GM21619 (cell line): ENCODE data around the gene ILDR1.
A peak's percentile ranks its signal among the peaks of the same experiment; 100 is the strongest.

ENCODE experiments used
- ATAC-seq: cut with Tn5 transposase; IDR thresholded peaks from one replicate; pipeline ENCODE4 v1.9.1; 2021; ENCODE audit not compliant: unreplicated experiment

Gene ILDR1

DNA sequence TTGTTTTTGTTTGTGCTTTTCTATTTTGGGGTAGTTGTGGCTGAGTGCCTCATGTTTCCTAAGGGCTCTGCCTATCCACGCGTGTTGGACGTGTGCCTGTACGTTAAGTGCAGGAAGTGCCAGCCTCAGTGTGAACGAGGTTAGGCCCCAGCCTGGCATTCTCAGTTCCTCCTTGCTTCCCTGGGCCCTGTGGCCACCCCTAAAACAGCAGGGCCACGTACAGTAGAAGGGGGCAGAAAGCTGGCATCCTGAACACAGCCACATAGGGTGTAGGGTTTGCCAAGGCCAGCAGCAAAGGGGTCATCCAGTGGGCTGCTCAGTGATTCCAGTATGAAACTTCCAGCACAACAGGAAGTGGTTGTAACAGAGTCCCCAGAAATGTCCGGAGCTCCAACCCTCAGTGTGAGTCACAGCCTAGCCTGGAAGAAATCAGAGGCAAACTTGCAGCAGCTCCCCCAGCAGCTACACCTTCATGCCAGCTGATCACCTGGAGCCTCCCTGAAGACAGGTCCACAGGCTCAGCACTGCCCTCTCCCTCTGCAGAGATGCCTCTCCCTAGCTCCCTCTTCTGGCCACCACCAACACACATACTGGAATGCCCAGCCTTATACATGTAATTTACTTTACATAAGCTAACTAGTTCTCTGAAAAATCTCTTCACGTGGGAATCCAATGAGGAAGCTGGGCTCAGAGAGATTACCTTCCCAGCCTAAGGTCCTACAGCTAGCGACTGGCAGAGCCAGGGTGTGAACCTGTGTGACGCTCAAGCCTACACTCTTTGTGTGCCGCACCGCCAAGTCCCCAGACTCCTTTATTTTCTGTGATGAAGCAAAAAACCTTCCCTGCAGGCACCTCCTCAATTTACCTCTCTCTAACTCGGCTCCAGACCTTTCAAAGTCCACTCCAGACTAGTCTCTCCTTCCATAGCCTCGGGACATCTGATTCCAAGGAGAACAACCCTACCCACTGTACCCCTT, 26.6 kb downstream of the ILDR1 start:
- peak; percentile 26 for ATAC-seq

- no peak for ATAC-seq
Observed at GRCh38 chr3:121994551-121994950, 27.5 kb downstream of the ILDR1 start.

- peak; percentile 59 for ATAC-seq
Observed at GRCh38 chr3:121992601-121993560, 29.2 kb downstream of the ILDR1 start.

DNA sequence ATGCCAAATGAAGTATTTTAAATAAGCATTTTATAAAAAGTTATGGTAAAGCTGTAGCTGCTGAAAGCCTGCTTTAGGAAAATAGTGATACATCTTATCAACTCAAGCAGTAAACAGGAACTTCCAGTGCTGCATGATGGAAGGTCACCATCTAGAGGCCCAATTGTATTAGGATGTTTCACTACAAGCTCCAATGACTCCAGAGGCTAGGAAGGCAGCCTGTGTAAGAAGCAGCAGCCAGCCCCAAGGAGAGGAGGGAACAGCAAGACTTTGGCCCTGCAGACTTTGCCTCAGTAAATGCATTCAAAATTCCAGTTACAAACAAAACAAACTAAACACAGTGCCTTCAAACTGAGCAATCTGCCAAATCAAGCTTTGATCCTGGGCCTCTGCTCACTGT, 32.1 kb downstream of the ILDR1 start:
- ATAC-seq: no peak

- ATAC-seq: no peak
Observed at GRCh38 chr3:121988146-121988545, 33.9 kb downstream of the ILDR1 start.

DNA sequence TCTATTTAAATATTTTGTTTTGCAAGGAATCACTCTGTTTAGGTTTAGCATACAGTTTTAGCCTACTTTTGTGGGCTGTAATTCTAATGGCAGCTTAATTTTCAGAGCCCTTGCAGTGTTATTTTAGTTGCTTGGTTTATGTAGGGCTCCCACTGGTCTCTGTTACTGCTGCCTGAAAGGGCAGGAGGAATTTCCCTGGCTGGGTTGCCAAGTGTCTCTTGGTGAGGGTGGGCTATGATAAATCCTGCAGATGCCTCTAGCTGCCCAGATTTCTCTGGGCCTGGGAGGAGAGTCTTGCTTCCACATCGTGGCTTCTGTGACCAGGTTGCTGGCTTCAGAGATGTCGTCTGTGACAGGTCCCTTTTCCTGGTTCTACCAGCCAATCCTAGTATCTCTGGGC, 36.2 kb downstream of the ILDR1 start:
- ATAC-seq: no peak

DNA sequence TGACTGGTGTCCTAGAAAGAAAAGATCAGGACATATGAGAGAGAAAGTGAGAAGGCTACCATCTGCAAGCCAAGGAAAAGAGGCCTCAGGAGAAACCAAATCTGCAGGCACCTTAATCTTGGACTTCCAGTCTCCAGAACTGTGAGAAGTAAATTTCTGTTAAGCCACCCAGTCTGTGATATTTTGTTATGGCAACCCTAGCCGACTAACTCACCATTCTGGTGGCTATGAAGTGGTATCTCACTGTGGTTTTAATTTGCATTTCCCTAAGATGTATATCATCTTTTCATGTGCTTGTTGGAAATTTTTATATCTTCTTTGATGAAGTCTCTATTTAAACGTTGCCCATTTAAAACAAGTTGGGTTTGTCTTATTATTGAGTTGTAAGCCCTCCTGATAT, 40.6 kb downstream of the ILDR1 start:
- no peak for ATAC-seq

- no peak for ATAC-seq
Observed at GRCh38 chr3:121980450-121980796, 41.6 kb downstream of the ILDR1 start.

DNA sequence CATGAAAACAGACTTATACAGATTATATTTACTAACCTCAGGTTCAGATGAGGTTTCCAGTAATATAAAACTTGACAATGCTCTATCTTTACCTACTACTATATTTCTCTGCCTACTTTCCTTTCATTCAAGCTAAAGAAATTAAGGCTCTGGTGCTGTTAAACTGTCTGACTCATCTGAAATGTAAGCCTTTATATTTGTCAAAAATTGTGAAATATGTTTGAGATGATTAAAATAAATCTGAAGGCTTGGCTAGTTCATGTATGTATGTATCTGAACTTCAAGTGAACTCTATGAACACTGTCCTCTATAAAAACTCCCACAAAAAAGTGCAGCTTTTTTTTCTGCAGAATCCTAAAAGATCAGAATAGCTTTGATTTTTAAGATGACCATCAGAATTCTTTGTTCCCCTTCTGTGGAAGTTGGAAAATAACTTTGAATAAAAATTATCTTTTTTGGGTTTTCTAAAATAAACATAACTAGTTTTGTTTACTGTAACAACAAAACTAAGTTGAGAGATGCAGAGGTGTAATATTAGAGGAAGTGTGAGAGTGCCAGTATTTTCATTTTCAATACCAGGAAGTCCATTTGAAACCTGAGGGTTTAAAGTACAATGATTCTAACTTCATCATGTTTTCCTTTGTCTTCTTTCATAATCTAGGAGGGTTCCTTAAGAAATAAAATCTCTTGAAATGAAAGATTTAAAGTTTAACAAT, 42.2 kb downstream of the ILDR1 start:
- ATAC-seq: no peak

DNA sequence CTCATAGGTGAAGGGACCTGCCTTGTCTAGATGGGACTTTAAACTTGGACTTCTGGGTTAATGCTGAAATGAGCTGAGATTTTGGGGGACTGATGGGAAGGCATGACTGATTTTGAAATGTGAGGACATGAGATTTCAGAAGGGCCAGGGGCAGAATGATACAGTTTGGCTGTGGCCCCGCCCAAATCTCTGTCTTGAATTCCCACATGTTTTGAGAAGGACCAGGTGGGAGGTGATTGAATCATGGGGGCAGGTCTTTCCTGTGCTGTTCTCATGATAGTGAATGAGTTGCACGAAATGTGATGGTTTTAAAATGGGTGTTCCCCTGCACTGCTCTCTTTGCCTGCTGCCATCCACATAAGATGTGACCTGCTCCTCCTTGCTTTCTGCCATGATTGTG, 42.8 kb downstream of the ILDR1 start:
- no peak for ATAC-seq

DNA sequence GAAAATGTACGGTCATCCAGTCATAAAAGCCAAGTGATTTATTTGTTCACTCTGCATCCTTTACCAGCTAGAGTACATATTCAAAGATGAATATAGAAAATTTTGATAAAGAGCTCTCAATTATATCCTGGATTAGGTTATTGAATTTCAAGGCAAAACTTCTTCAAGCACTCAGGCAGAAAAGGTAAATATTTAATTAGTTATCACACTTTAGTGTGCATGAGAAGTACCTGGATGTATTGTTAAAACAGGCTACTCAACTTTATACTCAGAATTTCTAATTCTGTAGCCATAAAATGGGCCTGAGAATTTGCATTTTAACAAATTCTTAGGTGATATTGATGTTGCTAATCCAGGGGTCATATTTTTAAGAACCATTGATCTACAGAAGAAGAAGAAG, 45.3 kb downstream of the ILDR1 start:
- no peak for ATAC-seq

- ATAC-seq: no peak
Observed at GRCh38 chr3:121975702-121976302, 46.2 kb downstream of the ILDR1 start.

DNA sequence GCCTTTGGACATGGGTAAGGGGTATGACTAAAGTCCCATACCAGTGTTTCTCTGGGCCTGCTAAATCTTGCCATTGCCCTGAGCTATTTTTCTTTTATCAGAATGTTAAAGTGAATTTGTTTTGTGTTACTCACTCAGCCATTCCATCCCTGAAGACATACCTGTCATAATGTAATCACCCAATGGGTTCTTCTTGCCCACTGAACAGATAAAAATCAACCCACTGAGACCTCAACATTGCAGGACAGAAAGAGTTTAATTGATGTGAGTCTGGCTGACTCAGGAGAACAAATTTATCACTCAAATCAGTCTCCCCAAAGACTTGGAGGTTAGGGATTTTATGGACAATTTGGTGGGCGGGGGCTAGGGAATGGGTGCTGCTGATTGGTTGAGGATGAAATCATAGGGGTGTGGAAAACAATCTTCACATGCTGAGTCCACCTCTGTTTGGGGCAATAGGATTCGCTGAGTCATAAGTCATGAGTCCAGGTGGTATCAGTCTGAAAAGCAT, 47.4 kb downstream of the ILDR1 start:
- no peak for ATAC-seq

DNA sequence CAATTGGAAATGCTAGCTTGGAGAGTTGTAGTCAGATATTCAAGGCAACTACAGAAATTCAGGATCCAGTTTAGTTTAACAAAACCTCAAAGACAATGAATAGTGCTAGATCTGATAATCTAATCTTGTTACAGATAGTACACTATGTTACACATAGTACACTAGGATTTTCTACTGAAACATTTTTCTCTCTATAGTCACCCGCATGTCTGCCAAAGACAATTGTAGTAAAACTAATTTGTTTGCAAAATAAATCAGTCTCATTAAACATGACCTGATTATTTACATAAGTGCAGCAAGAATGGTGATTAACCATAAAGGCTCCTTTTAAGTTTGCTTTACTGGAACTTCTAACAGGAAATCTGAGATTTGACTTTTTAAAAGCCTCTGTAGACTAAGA, 52.0 kb downstream of the ILDR1 start:
- ATAC-seq: no peak

GRCh38 chr3:121969631-121970030, 52.4 kb downstream of the ILDR1 start:
- ATAC-seq: no peak

DNA sequence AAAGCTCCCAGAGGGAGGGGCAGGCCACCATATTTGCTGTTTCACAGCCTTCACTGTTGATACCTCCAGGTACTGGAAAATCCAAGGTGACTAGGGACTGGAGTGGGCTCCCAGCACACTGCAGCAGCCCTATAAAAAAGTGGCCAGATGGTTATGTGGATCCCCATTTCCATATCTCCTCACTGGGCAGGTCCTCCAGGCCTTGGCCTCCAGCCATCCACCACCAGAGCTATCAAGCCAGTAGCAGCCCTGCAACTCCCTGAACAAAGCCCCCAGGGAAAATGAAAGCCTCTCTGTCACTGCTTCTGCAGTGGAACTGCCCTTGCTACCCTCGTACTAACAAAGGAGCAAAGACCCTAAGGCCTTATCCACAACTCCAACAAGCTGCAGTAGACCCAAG, 58.4 kb downstream of the ILDR1 start:
- ATAC-seq: no peak

DNA sequence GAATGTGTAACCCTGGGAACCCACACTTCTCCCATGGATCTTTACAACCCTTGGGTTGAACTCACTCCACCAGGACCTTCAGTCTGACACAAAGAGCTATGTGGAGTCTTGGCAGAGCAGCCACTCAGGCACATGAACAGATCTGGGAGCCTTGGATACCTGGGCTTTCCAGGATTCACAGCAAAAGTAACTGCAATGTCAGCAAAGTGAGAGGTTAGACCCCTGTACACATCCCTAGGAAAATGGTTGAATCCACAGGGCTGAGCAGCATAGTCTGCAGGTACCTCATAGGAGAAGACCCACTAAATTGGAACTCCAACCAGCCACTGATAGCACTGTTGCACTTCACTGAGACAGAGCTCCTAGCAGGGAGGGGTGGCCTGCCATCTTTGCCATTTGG, 59.6 kb downstream of the ILDR1 start:
- no peak for ATAC-seq

DNA sequence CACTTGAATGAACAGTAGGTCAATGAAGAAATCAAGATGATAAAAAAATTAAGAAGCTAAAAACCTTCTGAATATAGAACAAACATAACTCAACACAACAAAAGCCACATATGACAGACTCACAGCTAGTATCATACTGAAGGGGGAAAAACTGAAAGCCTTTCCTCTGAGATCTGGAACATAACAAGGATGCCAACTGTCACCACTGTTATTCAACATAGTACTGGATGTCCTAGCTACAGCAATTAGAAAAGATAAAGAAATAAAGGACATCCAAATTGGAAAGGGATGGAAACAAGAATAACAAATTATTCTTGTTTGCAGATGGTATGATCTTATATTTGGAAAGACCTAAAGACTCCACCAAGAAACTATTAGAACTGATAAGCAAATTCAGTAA, 60.8 kb downstream of the ILDR1 start:
- no peak for ATAC-seq

DNA sequence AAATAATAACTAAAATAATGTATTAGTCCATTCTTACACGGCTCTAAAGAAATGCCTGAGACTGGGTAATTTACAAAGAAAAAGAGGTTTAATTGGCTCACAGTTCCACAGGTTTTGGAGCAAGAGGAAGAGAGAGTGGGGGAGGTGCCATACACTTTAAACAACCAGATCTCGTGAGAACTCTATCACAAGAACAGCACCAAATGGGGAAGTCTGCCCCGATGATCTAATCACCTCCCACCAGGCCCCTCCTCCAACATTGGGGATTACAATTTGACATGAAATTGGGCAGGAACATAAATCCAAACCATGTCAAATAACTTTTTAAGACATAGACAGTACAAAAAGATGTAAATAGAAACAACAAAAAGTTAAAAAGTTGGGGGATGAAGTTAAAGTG, 63.2 kb downstream of the ILDR1 start:
- no peak for ATAC-seq

GRCh38 chr3:121957674-121958415, 64.2 kb downstream of the ILDR1 start:
- peak; percentile 64 for ATAC-seq
